ENCODE measurements around the gene UGT1A3. TPM values are rescaled to one million over a fixed set of nuclear protein-coding genes. Genes with fewer than 3 reads are reported as not detected.

Gene UGT1A3
- total and polyA plus RNA-seq, 7 donors, result 0.36 TPM; not detected in 6

DNA sequence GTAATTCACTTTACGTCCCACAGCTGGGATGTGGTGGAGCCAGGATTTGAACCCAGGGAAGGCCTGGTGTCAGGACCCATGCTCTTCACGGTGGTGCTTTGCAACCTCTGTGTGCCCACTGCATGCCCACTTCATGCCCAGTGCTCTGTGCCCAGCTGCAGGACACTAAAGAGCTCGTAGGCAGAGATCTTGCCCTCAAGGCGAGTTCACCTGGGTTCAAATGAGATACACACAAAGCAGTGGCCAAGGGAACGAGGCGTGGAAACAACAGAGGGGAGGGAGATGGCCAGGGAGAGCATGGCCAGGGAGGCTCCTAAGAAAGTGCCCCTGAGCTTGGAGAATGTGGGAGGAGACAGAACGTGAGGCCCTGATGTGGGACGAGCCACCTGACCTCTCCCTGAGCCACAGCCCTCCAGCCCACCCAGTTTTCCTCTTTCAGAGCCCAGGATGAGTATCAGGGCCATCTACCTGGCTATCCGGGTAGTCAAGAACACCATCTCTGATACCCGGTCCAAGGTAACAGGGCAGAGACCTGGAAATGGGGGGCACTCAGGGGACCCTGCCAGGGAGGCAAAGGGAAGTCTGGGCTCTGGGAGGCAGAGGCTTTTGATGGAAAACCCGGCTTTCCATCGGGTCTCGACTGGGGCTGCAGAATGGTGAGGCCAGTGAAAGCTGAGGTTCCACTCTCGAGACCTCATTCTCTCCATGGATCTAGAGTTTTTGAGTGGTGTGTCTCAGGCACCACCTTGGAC, 69.7 kb downstream of the UGT1A3 start:
- Histone ChIP-seq H3K4me3 (no peak overlapping the region), H3K9me3 (no peaks in the 10 kb centered on the region), H3K27ac (no peak overlapping the region), H3K27me3 (no peaks in the 10 kb centered on the region), H3K4me1 (no peaks in the 10 kb centered on the region), H3K36me3 (no peaks in the 10 kb centered on the region)
- DNase-seq, result no peak
- intact Hi-C loops (cut with DNase I), result no loop called here
- WGBS, 2 donors, result 84 to 85% methylated on average over 14 of the region's 14 CpGs
- TF ChIP-seq CTCF (IDR thresholded peaks at IDR 0.05), result no peak
- no peak for TF ChIP-seq EP300 (IDR thresholded peaks at IDR 0.05)

DNA sequence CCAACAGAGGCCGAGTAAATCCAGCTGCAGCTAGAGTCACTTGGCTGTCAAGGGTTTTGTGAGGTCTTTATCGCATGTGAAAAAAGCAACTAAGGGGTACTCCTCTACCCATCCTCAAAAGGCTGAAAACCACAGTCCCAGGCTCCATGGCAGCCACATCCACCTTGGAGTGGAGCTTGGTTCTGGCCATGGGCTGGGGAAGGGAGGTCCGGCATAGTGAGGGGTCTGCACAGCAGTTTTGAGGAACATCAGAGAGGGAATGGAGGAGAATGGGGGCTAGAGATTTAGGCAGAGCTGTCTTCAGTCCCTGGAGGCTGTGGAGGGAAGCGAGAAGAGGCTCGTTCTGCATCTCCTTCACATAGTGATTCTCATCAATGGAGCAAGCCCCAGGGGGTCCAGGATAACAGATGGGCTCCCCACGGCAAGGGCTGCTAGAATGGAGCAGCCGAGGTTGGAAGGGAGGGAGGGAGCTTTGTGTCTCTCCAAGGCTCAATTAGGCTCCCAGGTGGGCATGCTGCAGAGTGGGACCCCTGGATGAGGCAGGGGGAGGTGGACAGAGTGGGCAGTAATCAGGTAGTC, 70.3 kb downstream of the UGT1A3 start:
- peak; percentile 33 for DNase-seq
- Histone ChIP-seq H3K27me3 (no peaks in the 10 kb centered on the region), H3K27ac (no peak overlapping the region), H3K36me3 (no peaks in the 10 kb centered on the region), H3K4me3 (no peak overlapping the region), H3K4me1 (no peaks in the 10 kb centered on the region), H3K9me3 (no peaks in the 10 kb centered on the region)
- intact Hi-C loops (cut with DNase I), result no loop called here
- TF ChIP-seq POLR2A (IDR thresholded peaks at IDR 0.05) (no peak), EP300 (IDR thresholded peaks at IDR 0.05) (no peak)
- WGBS, 2 donors, result 69 to 74% methylated on average over 7 of the region's 7 CpGs

- WGBS, 2 donors, result 55% methylated on average over 5 of the region's 5 CpGs
- DNase-seq, result no peak
- no peak overlapping the region for H3K27ac ChIP-seq
- no peaks in the 10 kb centered on the region for H3K27me3 ChIP-seq
- no peak overlapping the region for H3K4me3 ChIP-seq
- no peaks in the 10 kb centered on the region for H3K9me3 ChIP-seq
- no peaks in the 10 kb centered on the region for H3K36me3 ChIP-seq
- H3K4me1 ChIP-seq, result no peaks in the 10 kb centered on the region
- no peak for TF ChIP-seq EP300 (IDR thresholded peaks at IDR 0.05)
- intact Hi-C loops (cut with DNase I), result no loop called here
Observed at GRCh38 chr2:233799716-233800115, 70.9 kb downstream of the UGT1A3 start.

DNA sequence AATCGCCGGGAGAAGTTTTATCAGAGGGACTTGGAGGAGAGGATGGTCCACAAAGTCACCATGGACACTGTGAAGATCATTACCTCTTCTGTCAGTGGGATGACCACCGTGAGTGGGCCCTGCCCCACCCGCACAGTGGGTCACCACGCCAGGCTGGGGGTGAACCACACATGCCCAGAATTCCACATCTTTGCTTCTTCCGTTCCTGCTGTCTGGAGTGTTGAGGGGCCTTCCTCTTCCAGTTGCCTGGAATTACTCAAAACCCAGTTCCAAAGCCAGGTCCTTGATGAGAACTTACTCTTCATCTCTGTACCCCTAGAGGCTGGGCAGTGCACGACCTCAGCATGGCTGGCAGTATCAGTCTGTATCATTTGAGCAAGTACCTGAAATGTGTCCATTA, 71.4 kb downstream of the UGT1A3 start:
- no peaks in the 10 kb centered on the region for H3K27me3 ChIP-seq
- H3K4me3 ChIP-seq, result no peak overlapping the region
- no peak for DNase-seq
- H3K9me3 ChIP-seq, result no peaks in the 10 kb centered on the region
- no peaks in the 10 kb centered on the region for H3K4me1 ChIP-seq
- no peaks in the 10 kb centered on the region for H3K36me3 ChIP-seq
- TF ChIP-seq POLR2A (IDR thresholded peaks at IDR 0.05) (no peak), EP300 (IDR thresholded peaks at IDR 0.05) (no peak), POLR2AphosphoS5 (IDR thresholded peaks at IDR 0.05) (no peak), CTCF (IDR thresholded peaks at IDR 0.05) (no peak)
- no peak overlapping the region for H3K27ac ChIP-seq
- 81 to 84% methylated on average over 7 of the region's 7 CpGs for WGBS, 2 donors
- intact Hi-C loops (cut with DNase I), result no loop called here

- Histone ChIP-seq H3K27ac (no peak overlapping the region), H3K27me3 (no peaks in the 10 kb centered on the region), H3K36me3 (no peaks in the 10 kb centered on the region), H3K9me3 (no peaks in the 10 kb centered on the region), H3K4me3 (no peak overlapping the region), H3K4me1 (no peaks in the 10 kb centered on the region)
- no peak for TF ChIP-seq POLR2AphosphoS5 (IDR thresholded peaks at IDR 0.05)
- no peak for TF ChIP-seq EP300 (IDR thresholded peaks at IDR 0.05)
- TF ChIP-seq POLR2A (IDR thresholded peaks at IDR 0.05), result no peak
- TF ChIP-seq CTCF (IDR thresholded peaks at IDR 0.05), result no peak
- no peak for DNase-seq
- intact Hi-C loops (cut with DNase I), result no loop called here
- 75 to 82% methylated on average over 9 of the region's 9 CpGs for WGBS, 2 donors
Observed at GRCh38 chr2:233801357-233802131, 72.7 kb downstream of the UGT1A3 start.
